Activated CD8-positive, alpha-beta T cell treated with anti-CD3 and anti-CD28 coated beads for 36 hours (primary cell): ENCODE results near the gene PALM. TPM values are rescaled to one million over a fixed set of nuclear protein-coding genes. Genes with fewer than 3 reads are reported as not detected.

Experiments
- ATAC-seq: fragments of 200-7000 bp; cut with Tn5 transposase; one replicate; pipeline ENCODE4 v1.10.0; 2021; ENCODE audit warnings: mild to moderate bottlenecking, moderate library complexity
- CTCF ChIA-PET: fragments of 350-600 bp; sonication (Branson Sonifier 250); formaldehyde crosslinking; loops from one replicate; lab custom pipeline; 2021; ENCODE audit warnings: antibody characterized with exemption; lab: Charles Lee
- POLR2A ChIA-PET: fragments of 350-600 bp; sonication (Branson Sonifier 250); formaldehyde crosslinking; loops from one replicate; lab custom pipeline; 2021; ENCODE audit warnings: antibody characterized with exemption; lab: Charles Lee
- DNase-seq: peaks from one replicate; pipeline ENCODE4 v3.0.0-alpha.2; 2020
- H3K27ac Mint-ChIP-seq: one replicate; pipeline ENCODE4 v1.8.0; 2021; ENCODE audit warnings: mild to moderate bottlenecking, mixed read lengths
- H3K27me3 Mint-ChIP-seq: one replicate; pipeline ENCODE4 v1.8.0; 2021; ENCODE audit warnings: mixed read lengths
- H3K36me3 Mint-ChIP-seq: one replicate; pipeline ENCODE4 v1.8.0; 2021; ENCODE audit warnings: low read depth, mixed read lengths
- H3K4me1 Mint-ChIP-seq: one replicate; pipeline ENCODE4 v1.8.0; 2021; ENCODE audit warnings: low read depth, mixed read lengths
- H3K4me3 Mint-ChIP-seq: one replicate; pipeline ENCODE4 v1.8.0; 2021; ENCODE audit warnings: mild to moderate bottlenecking, moderate library complexity, mixed read lengths
- H3K9me3 Mint-ChIP-seq: one replicate; pipeline ENCODE4 v1.8.0; 2021; ENCODE audit warnings: mixed read lengths
- CTCF ChIP-seq: fragments of 200-600 bp; IDR thresholded peaks from one replicate; pipeline ENCODE4 v1.8.0; 2022; ENCODE audit warnings: antibody characterized with exemption, mild to moderate bottlenecking
- intact Hi-C: fragments of 100-400 bp; cut with micrococcal nuclease; formaldehyde crosslinking; loops from one replicate; pipeline ENCODE4 v1.10.0; 2022
- total RNA-seq, 2 experiments: library from RNA; stranded (reverse); gene quantifications; one replicate each; pipeline ENCODE4 v1.2.3, GENCODE V29; 2021

The PALM gene
- total RNA-seq, 2 experiments from 2014 or later = 0.22 to 0.36 TPM

GRCh38 chr19:792306-792885, 83.7 kb downstream of the PALM start:
- intact Hi-C loops = no loop called here
- H3K27me3 Mint-ChIP-seq = peaks cover 2% of the 10 kb centered on the region
- no peak for TF ChIP-seq CTCF
- no peaks in the 10 kb centered on the region for H3K9me3 Mint-ChIP-seq
- peaks cover 2% of the 10 kb centered on the region for H3K36me3 Mint-ChIP-seq
- no peak overlapping the region for H3K4me3 Mint-ChIP-seq
- no peak overlapping the region for H3K27ac Mint-ChIP-seq
- no peak for DNase-seq
- no peak for ATAC-seq
- ChIA-PET POLR2A (no interaction called here), CTCF (interaction anchor here (0.6 to 0.7 kb wide), 2 partner anchors 21 to 64 kb away, joined by 3 read pairs; no protein-coding TSS in a partner anchor)
- no peaks in the 10 kb centered on the region for H3K4me1 Mint-ChIP-seq

GRCh38 chr19:793806-794205, 85.1 kb downstream of the PALM start:
- intact Hi-C loops = no loop called here
- DNase-seq (no peak), ATAC-seq (no peak)
- Mint-ChIP-seq H3K4me1 (no peaks in the 10 kb centered on the region), H3K27ac (no peak overlapping the region), H3K36me3 (peaks cover 8% of the 10 kb centered on the region), H3K9me3 (no peaks in the 10 kb centered on the region), H3K4me3 (no peak overlapping the region), H3K27me3 (peaks cover 2% of the 10 kb centered on the region)
- ChIA-PET POLR2A (no interaction called here), CTCF (no interaction called here)
- TF ChIP-seq CTCF = no peak

GRCh38 chr19:795073-795611, 86.4 kb downstream of the PALM start:
- no peak for ATAC-seq
- Mint-ChIP-seq H3K27ac (no peak overlapping the region), H3K4me1 (peaks cover 10% of the 10 kb centered on the region), H3K4me3 (no peak overlapping the region), H3K36me3 (peaks cover 22% of the 10 kb centered on the region), H3K9me3 (no peaks in the 10 kb centered on the region), H3K27me3 (no peaks in the 10 kb centered on the region)
- ChIA-PET CTCF (no interaction called here), POLR2A (interaction anchor here (0.6 to 0.8 kb wide), 2 partner anchors 9 to 265 kb away, joined by 3 read pairs; no protein-coding TSS in a partner anchor)
- DNase-seq = no peak
- TF ChIP-seq CTCF = no peak
- intact Hi-C loops = no loop called here

GRCh38 chr19:795691-796581, 87.2 kb downstream of the PALM start:
- H3K27ac Mint-ChIP-seq = no peak overlapping the region
- H3K9me3 Mint-ChIP-seq = no peaks in the 10 kb centered on the region
- POLR2A ChIA-PET = interaction anchor here (0.6 to 9.6 kb wide), 9 partner anchors 8 to 265 kb away, joined by 3 to 106 read pairs (median 3); no protein-coding TSS in a partner anchor
- intact Hi-C loops = no loop called here
- CTCF ChIA-PET = interaction anchor here (0.9 to 1.1 kb wide), 2 partner anchors 28 to 231 kb away, joined by 3 to 4 read pairs; partner anchors contain the start of gene CNN2
- H3K27me3 Mint-ChIP-seq = no peaks in the 10 kb centered on the region
- no peak for ATAC-seq
- no peak for TF ChIP-seq CTCF
- H3K36me3 Mint-ChIP-seq = peaks cover 28% of the 10 kb centered on the region
- H3K4me3 Mint-ChIP-seq = peak overlapping the region; percentile 86
- DNase-seq = no peak
- peaks cover 16% of the 10 kb centered on the region for H3K4me1 Mint-ChIP-seq
